Gastrocnemius medialis (tissue), 4 donors: Measurements from ENCODE around the gene POLH. TPM values are rescaled to one million over a fixed set of nuclear protein-coding genes. Genes with fewer than 3 reads are reported as not detected.
A peak's percentile ranks its signal among the peaks of the same experiment; 100 is the strongest.

Experiments
- ATAC-seq, 2 donors: fragments of 150-250 bp; one replicate each; pipeline ENCODE4 v1.9.1; 2016
- DNase-seq, 2 donors: peaks; one replicate each; pipeline ENCODE4 v3.0.0-alpha.2; 2019
- H3K27ac ChIP-seq, 4 donors: fragments of 200-600 bp; sonication (generic); 1 replicate in 1 of 4; 2 replicates in 3 of 4; pipeline ENCODE4 v1.5.1; 2016 to 2018; ENCODE audit warnings: mild to moderate bottlenecking in 2 of 4, moderate library complexity in 1 of 4
- H3K27me3 ChIP-seq, 3 donors: fragments of 200-600 bp; sonication (generic) in 2 of 3; 1 replicate in 1 of 3; 2 replicates in 2 of 3; pipeline versions ENCODE4 v1.5.1 to v1.6.0; 2016 to 2019; ENCODE audit warnings: mild to moderate bottlenecking in 1 of 3, moderate library complexity in 1 of 3
- H3K36me3 ChIP-seq, 2 donors: fragments of 200-600 bp; sonication (generic) in 1 of 2; one replicate each; pipeline ENCODE4 v1.5.1; 2017 to 2018
- H3K4me1 ChIP-seq, 2 donors: fragments of 200-600 bp; sonication (generic) in 1 of 2; one replicate each; pipeline ENCODE4 v1.5.1; 2016 to 2017; ENCODE audit warnings: mild to moderate bottlenecking in 2 of 2
- H3K4me3 ChIP-seq, 4 donors: fragments of 200-600 bp; sonication (generic) in 3 of 4; 1 replicate in 1 of 4; 2 replicates in 3 of 4; pipeline ENCODE4 v1.5.1; 2016 to 2019; ENCODE audit warnings: mild to moderate bottlenecking in 2 of 4
- H3K9me3 ChIP-seq, 3 donors: fragments of 200-600 bp; sonication (generic) in 2 of 3; 1 replicate in 1 of 3; 2 replicates in 2 of 3; pipeline ENCODE4 v1.5.1; 2016 to 2019
- POLR2A ChIP-seq, 2 donors: fragments of 450-650 bp; IDR thresholded peaks; one replicate each; pipeline ENCODE4 v1.6.1; 2017; ENCODE audit warnings: antibody characterized with exemption in 2 of 2, mild to moderate bottlenecking in 2 of 2, moderate library complexity in 2 of 2
- in situ Hi-C, 4 donors: fragments of 200-750 bp; cut with MboI; loops; one replicate each; pipeline versions ENCODE4 v1.15.0 to v1.8.0; 2017; ENCODE audit warnings: low sequenced_read_pairs in 4 of 4
- intact Hi-C: fragments of 100-400 bp; cut with DNase I; formaldehyde crosslinking; loops from one replicate; pipeline ENCODE4 v1.15.1; 2023; ENCODE audit warnings: low total_unique reads
- total RNA-seq, 4 donors: library from RNA; depleted of rRNA; stranded (reverse); fragments of >200 nt; gene quantifications; one replicate each; pipeline versions ENCODE4 v1.1.0 to v1.2.3, GENCODE V29; 2016
- TF ChIP-seq, protein P1 (sequence below), 5 experiments: fragments of 450-650 bp in 3 of 5; fragments of 200-600 bp in 2 of 5; sonication (generic) in 2 of 5; IDR thresholded peaks in 4 of 5; conservative IDR thresholded peaks in 1 of 5; 1 replicate in 4 of 5; 2 replicates in 1 of 5; pipeline ENCODE4 v1.5.1; 2016 to 2019; ENCODE audit warnings: antibody characterized with exemption in 5 of 5, mild to moderate bottlenecking in 3 of 5, moderate library complexity in 3 of 5

POLH gene
- total RNA-seq, 4 donors from 2014 or later = 3.8 to 6.9 (median 5.3) TPM

DNA sequence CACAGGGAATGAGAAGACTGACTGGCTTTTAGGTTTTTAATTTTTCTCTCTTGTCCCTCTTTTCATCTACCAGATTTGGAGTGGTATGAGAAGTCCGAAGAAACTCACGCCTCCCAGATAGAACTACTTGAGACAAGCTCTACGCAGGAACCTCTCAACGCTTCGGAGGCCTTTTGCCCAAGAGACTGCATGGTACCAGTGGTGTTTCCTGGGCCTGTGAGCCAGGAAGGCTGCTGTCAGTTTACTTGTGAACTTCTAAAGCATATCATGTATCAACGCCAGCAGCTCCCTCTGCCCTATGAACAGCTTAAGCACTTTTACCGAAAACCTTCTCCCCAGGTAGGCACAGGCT lies 60.3 kb downstream of the POLH start:
- Histone ChIP-seq H3K36me3 (peaks cover 0 to 37% of the 10 kb centered on the region in 2 donors), H3K27ac (peak overlapping the region; percentile 86 to 93 (median 90)), H3K4me3 (peak overlapping the region; percentile 84 to 91 (median 88)), H3K27me3 (no peaks in the 10 kb centered on the region), H3K4me1 (peaks cover 32 to 36% of the 10 kb centered on the region in 2 donors), H3K9me3 (no peaks in the 10 kb centered on the region)
- TF ChIP-seq POLR2A (IDR thresholded peaks at IDR 0.05) = no peak
- TF ChIP-seq, protein P1, sequence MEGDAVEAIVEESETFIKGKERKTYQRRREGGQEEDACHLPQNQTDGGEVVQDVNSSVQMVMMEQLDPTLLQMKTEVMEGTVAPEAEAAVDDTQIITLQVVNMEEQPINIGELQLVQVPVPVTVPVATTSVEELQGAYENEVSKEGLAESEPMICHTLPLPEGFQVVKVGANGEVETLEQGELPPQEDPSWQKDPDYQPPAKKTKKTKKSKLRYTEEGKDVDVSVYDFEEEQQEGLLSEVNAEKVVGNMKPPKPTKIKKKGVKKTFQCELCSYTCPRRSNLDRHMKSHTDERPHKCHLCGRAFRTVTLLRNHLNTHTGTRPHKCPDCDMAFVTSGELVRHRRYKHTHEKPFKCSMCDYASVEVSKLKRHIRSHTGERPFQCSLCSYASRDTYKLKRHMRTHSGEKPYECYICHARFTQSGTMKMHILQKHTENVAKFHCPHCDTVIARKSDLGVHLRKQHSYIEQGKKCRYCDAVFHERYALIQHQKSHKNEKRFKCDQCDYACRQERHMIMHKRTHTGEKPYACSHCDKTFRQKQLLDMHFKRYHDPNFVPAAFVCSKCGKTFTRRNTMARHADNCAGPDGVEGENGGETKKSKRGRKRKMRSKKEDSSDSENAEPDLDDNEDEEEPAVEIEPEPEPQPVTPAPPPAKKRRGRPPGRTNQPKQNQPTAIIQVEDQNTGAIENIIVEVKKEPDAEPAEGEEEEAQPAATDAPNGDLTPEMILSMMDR (IDR thresholded peaks at IDR 0.05 in 4 of 5, conservative IDR thresholded peaks at IDR 0.05 in 1 of 5) = no peak
- DNase-seq (no peak), ATAC-seq (peak; percentile 43 to 53)
- intact Hi-C loops (no loop called here), in situ Hi-C loops (no loop called here)

DNA sequence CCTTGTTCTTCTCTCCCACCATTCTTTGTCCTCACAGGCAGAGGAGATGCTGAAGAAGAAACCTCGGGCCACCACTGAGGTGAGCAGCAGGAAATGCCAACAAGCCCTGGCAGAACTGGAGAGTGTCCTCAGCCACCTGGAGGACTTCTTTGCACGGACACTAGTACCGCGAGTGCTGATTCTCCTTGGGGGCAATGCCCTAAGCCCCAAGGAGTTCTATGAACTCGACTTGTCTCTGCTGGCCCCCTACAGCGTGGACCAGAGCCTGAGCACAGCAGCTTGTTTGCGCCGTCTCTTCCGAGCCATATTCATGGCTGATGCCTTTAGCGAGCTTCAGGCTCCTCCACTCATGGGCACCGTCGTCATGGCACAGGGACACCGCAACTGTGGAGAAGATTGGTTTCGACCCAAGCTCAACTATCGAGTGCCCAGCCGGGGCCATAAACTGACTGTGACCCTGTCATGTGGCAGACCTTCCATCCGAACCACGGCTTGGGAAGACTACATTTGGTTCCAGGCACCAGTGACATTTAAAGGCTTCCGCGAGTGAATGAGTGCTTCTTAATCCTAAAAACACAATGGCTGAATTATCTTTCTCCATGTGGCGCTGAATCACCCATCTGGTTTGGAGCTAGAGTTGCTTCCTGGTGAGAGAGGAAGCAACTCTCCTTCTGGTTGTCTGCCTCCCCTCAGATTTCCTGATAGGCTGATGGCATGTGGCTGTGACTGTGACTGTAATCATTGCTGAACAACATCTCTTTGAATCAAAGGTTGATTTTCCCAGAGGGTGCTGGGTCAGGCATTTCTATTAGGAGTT lies 64.2 kb downstream of the POLH start:
- Histone ChIP-seq H3K27ac (no peak overlapping the region), H3K4me1 (peaks cover 29 to 39% of the 10 kb centered on the region in 2 donors), H3K4me3 (no peak overlapping the region), H3K9me3 (no peaks in the 10 kb centered on the region), H3K36me3 (peaks cover 0 to 52% of the 10 kb centered on the region in 2 donors), H3K27me3 (no peaks in the 10 kb centered on the region)
- no peak for ATAC-seq
- TF ChIP-seq, protein P1 (IDR thresholded peaks at IDR 0.05 in 4 of 5, conservative IDR thresholded peaks at IDR 0.05 in 1 of 5) = no peak
- no peak for TF ChIP-seq POLR2A (IDR thresholded peaks at IDR 0.05)
- no peak for DNase-seq
- in situ Hi-C loops = no loop called here
- intact Hi-C loops = no loop called here

DNA sequence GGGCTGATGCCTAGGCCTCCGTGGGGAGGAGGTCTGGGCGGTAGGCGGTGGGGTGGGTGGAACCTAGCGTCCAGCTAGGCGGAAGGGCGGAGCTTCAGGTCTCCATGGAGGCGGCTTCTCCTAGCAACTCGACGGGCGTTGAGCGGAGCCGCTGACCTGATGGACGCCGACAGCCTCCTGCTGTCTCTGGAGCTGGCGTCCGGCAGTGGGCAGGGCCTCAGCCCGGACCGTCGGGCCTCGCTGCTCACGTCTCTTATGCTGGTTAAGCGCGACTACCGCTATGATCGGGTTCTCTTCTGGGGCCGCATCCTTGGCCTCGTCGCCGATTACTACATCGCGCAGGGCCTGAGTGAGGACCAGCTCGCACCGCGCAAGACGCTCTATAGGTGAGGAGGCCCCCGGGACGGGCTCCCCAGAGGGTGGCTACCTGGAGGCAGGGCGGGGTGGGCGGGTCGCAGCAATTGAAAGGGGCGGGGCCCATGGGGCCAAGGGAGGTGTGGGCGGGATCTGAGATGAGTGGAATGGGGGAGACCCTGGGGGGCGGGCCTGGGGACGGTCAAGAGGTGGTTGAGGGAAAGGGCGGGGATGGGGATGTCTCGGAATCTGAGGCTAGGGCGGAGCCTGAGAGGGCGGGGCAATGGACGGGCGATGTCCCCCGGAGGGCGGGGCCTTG lies 69.1 kb downstream of the POLH start, which contains the start of gene RSPH9:
Gene RSPH9, plus strand, starts transcription at position 97 of the 673 bp plus-strand sequence. Its CDS starts 63 bp downstream, at position 160.
- H3K4me1 ChIP-seq = peaks cover 3 to 8% of the 10 kb centered on the region in 2 donors
- peak within 1 kb of the TSS; percentile 2 to 53 (median 26) for H3K27ac ChIP-seq
- in situ Hi-C loops (no loop called here), intact Hi-C loops (no loop called here)
- peak within 1 kb of the TSS; percentile 48 to 63 (median 56) for H3K4me3 ChIP-seq
- DNase-seq (peak in 1 of 2 donors; percentile 38), ATAC-seq (peak; percentile 53 to 60)
- H3K9me3 ChIP-seq = no peaks in the 10 kb centered on the region
- TF ChIP-seq, protein P1 (IDR thresholded peaks at IDR 0.05 in 4 of 5, conservative IDR thresholded peaks at IDR 0.05 in 1 of 5) = no peak
- no peak for TF ChIP-seq POLR2A (IDR thresholded peaks at IDR 0.05)
- no peaks in the 10 kb centered on the region for H3K27me3 ChIP-seq
- peaks cover 0 to 28% of the 10 kb centered on the region in 2 donors for H3K36me3 ChIP-seq

DNA sequence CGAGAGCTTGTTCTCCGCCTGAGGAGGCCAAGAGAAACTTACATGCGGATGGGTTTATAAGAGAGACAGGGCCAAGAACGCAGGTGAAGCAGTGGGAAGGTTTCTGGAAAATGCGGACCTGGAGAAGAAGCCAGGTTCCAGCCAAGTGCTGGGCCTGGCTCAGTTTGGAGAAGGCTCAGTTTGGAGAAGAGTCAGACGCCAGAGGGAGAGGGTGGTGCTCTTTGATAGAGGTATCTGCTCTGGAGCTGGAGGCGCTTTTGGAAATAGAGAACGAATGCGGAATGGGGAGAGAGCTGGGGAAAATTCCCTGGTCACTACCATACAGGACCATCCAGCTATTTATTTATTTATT lies 69.6 kb downstream of the POLH start:
- TF ChIP-seq POLR2A (IDR thresholded peaks at IDR 0.05) = no peak
- TF ChIP-seq, protein P1 (IDR thresholded peaks at IDR 0.05 in 4 of 5, conservative IDR thresholded peaks at IDR 0.05 in 1 of 5) = no peak
- ATAC-seq (peak in 1 of 2 donors; percentile 30), DNase-seq (no peak)
- Histone ChIP-seq H3K4me1 (peaks cover 0 to 8% of the 10 kb centered on the region in 2 donors), H3K27me3 (no peaks in the 10 kb centered on the region), H3K36me3 (peaks cover 0 to 23% of the 10 kb centered on the region in 2 donors), H3K27ac (peak overlapping the region in 1 of 4 donors; percentile 53), H3K4me3 (peak overlapping the region; percentile 48 to 63 (median 56)), H3K9me3 (no peaks in the 10 kb centered on the region)
- intact Hi-C loops (no loop called here), in situ Hi-C loops (no loop called here)
